Endothelial cell of umbilical vein (primary cell): ENCODE measurements around the gene HASPIN. TPM values are rescaled to one million over a fixed set of nuclear protein-coding genes. Genes with fewer than 3 reads are reported as not detected.

Experiments
- BruUV-seq: library from RNA; stranded (reverse); fragments of 400-500 nt; replicated peaks from 2 replicates; lab custom pipeline; 2021; lab: Mats Ljungman, UMichigan
- CTCF ChIA-PET: fragments of 300-600, 350-600 bp; sonication (Branson Sonifier 250); formaldehyde crosslinking; loops from one replicate; lab custom pipeline; 2021; ENCODE audit warnings: antibody characterized with exemption, inconsistent platforms; lab: Charles Lee
- POLR2A ChIA-PET: fragments of 300-600, 350-600 bp; sonication (Branson Sonifier 250); formaldehyde crosslinking; loops from one replicate; lab custom pipeline; 2021; ENCODE audit warnings: antibody characterized with exemption, inconsistent platforms; lab: Charles Lee
- DNase-seq: peaks from one replicate; pipeline ENCODE4 v3.0.0-alpha.2; 2011; ENCODE audit warnings: low read depth, low spot score
- FAIRE-seq: peaks from 2 replicates; lab custom pipeline; 2011; peaks lifted over from hg19 to GRCh38; lab: Jason Lieb, UNC
- H2AFZ ChIP-seq: 2 replicates; pipeline ENCODE4 v1.6.0; 2012; ENCODE audit warnings: low read depth, low read length, control low read depth, inconsistent platforms
- H3K27ac ChIP-seq: 2 replicates; pipeline ENCODE4 v1.5.1; 2011; ENCODE audit warnings: low read depth, mild to moderate bottlenecking, control low read depth, low read length, moderate library complexity; ENCODE audit not compliant: insufficient read depth
- H3K27me3 ChIP-seq, 2 experiments: 2 replicates each; pipeline versions ENCODE4 v1.6.0 to v1.6.1; 2011; ENCODE audit warnings: low read length in 2 of 2, mixed read lengths in 1 of 2; ENCODE audit not compliant: control insufficient read depth in 2 of 2, insufficient read depth in 2 of 2
- H3K36me3 ChIP-seq, 2 experiments: 2 replicates in 1 of 2; 3 replicates in 1 of 2; pipeline ENCODE4 v1.5.1; 2011; ENCODE audit warnings: low read length in 2 of 2, mild to moderate bottlenecking in 1 of 2, moderate library complexity in 1 of 2; ENCODE audit not compliant: control insufficient read depth in 2 of 2, insufficient read depth in 2 of 2; ENCODE audit errors: extremely low read depth in 1 of 2
- H3K4me1 ChIP-seq: 3 replicates; pipeline ENCODE4 v1.5.1; 2011; ENCODE audit warnings: mild to moderate bottlenecking, low read length; ENCODE audit not compliant: control insufficient read depth, insufficient read depth; ENCODE audit errors: extremely low read depth
- H3K4me2 ChIP-seq: 2 replicates; pipeline ENCODE4 v1.6.1; 2011; ENCODE audit warnings: low read length, control low read depth, mixed read lengths; ENCODE audit not compliant: insufficient read depth
- H3K4me3 ChIP-seq, 3 experiments: fragments of 200-600 bp in 1 of 3; sonication (generic), shearing (Covaris generic) in 1 of 3; replicated peaks in 1 of 3; 2 replicates each; pipeline ENCODE4 v1.5.1; 2011 to 2016; ENCODE audit warnings: control low read depth in 3 of 3, low read length in 3 of 3, mild to moderate bottlenecking in 2 of 3, inconsistent platforms in 1 of 3, low read depth in 1 of 3, moderate library complexity in 1 of 3; ENCODE audit not compliant: insufficient read depth in 1 of 3
- H3K79me2 ChIP-seq: 2 replicates; pipeline ENCODE4 v1.6.0; 2012; ENCODE audit warnings: low read length, inconsistent platforms; ENCODE audit not compliant: control insufficient read depth, insufficient read depth
- H3K9ac ChIP-seq: replicated peaks from 2 replicates; pipeline ENCODE3; 2011; ENCODE audit warnings: low read length, control low read depth; ENCODE audit not compliant: insufficient read depth; ENCODE audit errors: extremely low read depth
- H3K9me1 ChIP-seq: replicated peaks from 3 replicates; pipeline ENCODE4 v1.6.0; 2011; ENCODE audit warnings: mild to moderate bottlenecking, low read length; ENCODE audit not compliant: control insufficient read depth, insufficient read depth; ENCODE audit errors: extremely low read depth
- H3K9me3 ChIP-seq: replicated peaks from 2 replicates; pipeline ENCODE4 v1.5.1; 2012; ENCODE audit warnings: low read length, inconsistent platforms; ENCODE audit not compliant: control insufficient read depth, insufficient read depth
- H4K20me1 ChIP-seq: replicated peaks from 2 replicates; pipeline ENCODE3; 2011; ENCODE audit warnings: mild to moderate bottlenecking, low read length; ENCODE audit not compliant: control insufficient read depth, insufficient read depth; ENCODE audit errors: extremely low read depth
- EZH2 ChIP-seq: IDR thresholded peaks from 2 replicates; pipeline ENCODE4 v1.6.1; 2012; ENCODE audit warnings: borderline replicate concordance, low read depth, mild to moderate bottlenecking, moderate library complexity, low read length, inconsistent platforms; ENCODE audit not compliant: severe bottlenecking
- FOS ChIP-seq: IDR thresholded peaks from 2 replicates; pipeline ENCODE4 v1.6.1; 2011; ENCODE audit warnings: mild to moderate bottlenecking, low read length, moderate library complexity, borderline replicate concordance; ENCODE audit not compliant: insufficient read depth
- GATA2 ChIP-seq: IDR thresholded peaks from 2 replicates; pipeline ENCODE4 v1.7.0; 2011; ENCODE audit warnings: low read depth, mild to moderate bottlenecking, moderate library complexity, mixed read lengths, low read length; ENCODE audit not compliant: insufficient read length, insufficient read depth
- JUN ChIP-seq: IDR thresholded peaks from 2 replicates; pipeline ENCODE4 v1.6.1; 2011; ENCODE audit warnings: borderline replicate concordance, low read depth; ENCODE audit not compliant: insufficient read length, insufficient read depth
- MYC ChIP-seq: IDR thresholded peaks from one replicate; pipeline ENCODE4 v1.6.1; 2011; ENCODE audit warnings: mild to moderate bottlenecking, low read depth, low read length
- POLR2A ChIP-seq: IDR thresholded peaks from 2 replicates; pipeline ENCODE4 v1.6.1; 2012; ENCODE audit warnings: low read depth, mild to moderate bottlenecking, control low read depth, low read length
- POLR2AphosphoS5 ChIP-seq: IDR thresholded peaks from 2 replicates; pipeline ENCODE4 v1.6.1; 2012; ENCODE audit warnings: low read depth, mild to moderate bottlenecking, control low read depth, low read length, moderate library complexity; ENCODE audit not compliant: insufficient read depth
- dilution Hi-C: fragments of 300-500 bp; cut with MboI; formaldehyde crosslinking; loops from one replicate; pipeline ENCODE4 v1.15.0; 2019; ENCODE audit warnings: low sequenced_read_pairs; ENCODE audit not compliant: extremely low pct_ligation_motif_present
- intact Hi-C: fragments of 100-400 bp; cut with micrococcal nuclease; formaldehyde crosslinking; loops from one replicate; pipeline ENCODE4 v1.10.0; 2022
- polyA plus RNA-seq, 4 experiments: library from polyadenylated mRNA; depleted of rRNA in 3 of 4; stranded (reverse) in 3 of 4; unstranded in 1 of 4; fragments of >200 nt; gene quantifications; 2 replicates each; pipeline versions ENCODE4 v1.2.1 to v1.2.3, GENCODE V29; 2011 to 2012; ENCODE audit warnings: missing spikeins in 1 of 4
- total RNA-seq: library from RNA; stranded (reverse); gene quantifications from 2 replicates; pipeline ENCODE4 v1.2.3, GENCODE V29; 2021
- TF ChIP-seq, protein P1 (sequence below): IDR thresholded peaks from 2 replicates; pipeline ENCODE4 v1.6.1; 2011; ENCODE audit not compliant: insufficient read depth, insufficient read length
- TF ChIP-seq, protein P2 (sequence below), 2 donors: IDR thresholded peaks; 1 replicate in 1 of 2; 2 replicates in 1 of 2; pipeline ENCODE4 v1.5.1; 2011; ENCODE audit warnings: low read length in 2 of 2, mild to moderate bottlenecking in 2 of 2, moderate library complexity in 2 of 2, control low read depth in 1 of 2, inconsistent platforms in 1 of 2, low read depth in 1 of 2; ENCODE audit not compliant: insufficient read depth in 1 of 2; ENCODE audit errors: extremely low read depth in 1 of 2

The HASPIN gene
- total and polyA plus RNA-seq, 2 donors (not counting 3 experiments of a cell fraction or from before 2014, with no cell fraction given) = 2.7 to 13.2 TPM

DNA sequence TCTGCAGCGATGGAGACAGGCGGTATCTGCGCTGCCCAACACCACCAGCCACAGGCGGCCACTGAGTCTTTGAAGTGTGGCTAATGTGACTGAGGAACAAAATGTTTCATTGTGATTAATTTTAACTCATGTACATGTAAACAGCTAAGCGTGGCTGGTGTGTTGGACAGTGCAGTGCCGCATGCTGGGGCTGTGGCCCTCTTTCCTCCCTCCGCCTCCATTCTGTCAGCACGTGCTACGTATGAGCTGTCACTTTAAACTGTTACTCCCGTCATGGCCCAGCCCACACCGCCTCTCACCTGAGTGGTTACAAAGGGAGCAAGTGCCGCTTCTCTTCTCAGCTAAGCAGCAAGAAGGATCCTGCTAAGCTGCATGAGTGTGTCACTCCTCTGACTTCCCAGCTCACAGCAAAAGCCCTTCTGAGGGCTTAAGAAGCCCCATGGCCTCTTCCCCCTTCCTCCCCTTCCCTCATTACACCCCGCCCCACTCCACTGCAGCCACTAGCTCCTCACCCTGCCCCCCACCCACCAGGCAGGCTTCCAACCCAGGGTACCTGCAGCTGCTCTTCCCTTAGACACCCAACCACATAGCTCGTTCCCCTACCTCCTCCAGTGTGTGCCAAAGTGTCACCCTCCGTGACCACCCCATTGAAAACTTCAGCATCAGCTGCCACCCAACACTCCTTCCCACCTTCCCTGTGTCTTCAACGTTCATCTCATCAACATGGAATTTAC is 15.0 kb downstream of the HASPIN start:
- Histone ChIP-seq H3K27me3 (peaks cover 0 to 5% of the 10 kb centered on the region in 2 experiments), H2AFZ (no peak overlapping the region), H3K9me1 (no peaks in the 10 kb centered on the region), H3K4me1 (no peaks in the 10 kb centered on the region), H3K9ac (no peak overlapping the region), H3K27ac (no peak overlapping the region), H3K4me3 (no peak overlapping the region), H3K36me3 (no peaks in the 10 kb centered on the region), H3K4me2 (no peak overlapping the region), H3K9me3 (no peaks in the 10 kb centered on the region), H3K79me2 (no peaks in the 10 kb centered on the region), H4K20me1 (no peaks in the 10 kb centered on the region)
- ChIA-PET POLR2A (interaction anchor here (0.6 kb wide), 1 partner anchor 13 kb away, joined by 3 read pairs; no protein-coding TSS in a partner anchor), CTCF (interaction anchor here (0.9 to 6.1 kb wide), 24 partner anchors 10 to 690 kb away, joined by 3 to 112 read pairs (median 8); partner anchors contain the start of genes HASPIN and NCBP3)
- dilution Hi-C loops = no loop called here
- intact Hi-C loops = loop anchor here (5.0 kb wide), 2 partner anchors 109 to 691 kb away; partner anchors contain the start of gene NCBP3
- TF ChIP-seq, protein P1, sequence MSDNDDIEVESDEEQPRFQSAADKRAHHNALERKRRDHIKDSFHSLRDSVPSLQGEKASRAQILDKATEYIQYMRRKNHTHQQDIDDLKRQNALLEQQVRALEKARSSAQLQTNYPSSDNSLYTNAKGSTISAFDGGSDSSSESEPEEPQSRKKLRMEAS = no peak
- TF ChIP-seq POLR2AphosphoS5 = no peak
- TF ChIP-seq GATA2 = no peak
- TF ChIP-seq JUN = no peak
- no peak for TF ChIP-seq EZH2
- no peak for TF ChIP-seq FOS
- TF ChIP-seq, protein P2, sequence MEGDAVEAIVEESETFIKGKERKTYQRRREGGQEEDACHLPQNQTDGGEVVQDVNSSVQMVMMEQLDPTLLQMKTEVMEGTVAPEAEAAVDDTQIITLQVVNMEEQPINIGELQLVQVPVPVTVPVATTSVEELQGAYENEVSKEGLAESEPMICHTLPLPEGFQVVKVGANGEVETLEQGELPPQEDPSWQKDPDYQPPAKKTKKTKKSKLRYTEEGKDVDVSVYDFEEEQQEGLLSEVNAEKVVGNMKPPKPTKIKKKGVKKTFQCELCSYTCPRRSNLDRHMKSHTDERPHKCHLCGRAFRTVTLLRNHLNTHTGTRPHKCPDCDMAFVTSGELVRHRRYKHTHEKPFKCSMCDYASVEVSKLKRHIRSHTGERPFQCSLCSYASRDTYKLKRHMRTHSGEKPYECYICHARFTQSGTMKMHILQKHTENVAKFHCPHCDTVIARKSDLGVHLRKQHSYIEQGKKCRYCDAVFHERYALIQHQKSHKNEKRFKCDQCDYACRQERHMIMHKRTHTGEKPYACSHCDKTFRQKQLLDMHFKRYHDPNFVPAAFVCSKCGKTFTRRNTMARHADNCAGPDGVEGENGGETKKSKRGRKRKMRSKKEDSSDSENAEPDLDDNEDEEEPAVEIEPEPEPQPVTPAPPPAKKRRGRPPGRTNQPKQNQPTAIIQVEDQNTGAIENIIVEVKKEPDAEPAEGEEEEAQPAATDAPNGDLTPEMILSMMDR (IDR thresholded peaks at IDR 0.05; ENCODE audit: extremely low read depth in 1 of 2, insufficient read depth in 1 of 2, low read depth in 1 of 2, low read length in 2 of 2) = no peak
- no peak for TF ChIP-seq MYC
- no peak for TF ChIP-seq POLR2A
- DNase-seq (no peak), FAIRE-seq (no peak)
- no TSS peak for BruUV-seq
